IMR-90 (cell line): ENCODE measurements around the gene CFAP58.

Experiments
- BHLHE40 ChIP-seq: fragments of 150-350 bp; IDR thresholded peaks from 2 replicates; pipeline ENCODE4 v1.6.1; 2016; ENCODE audit warnings: mild to moderate bottlenecking, low read depth, low read length
- CHD1 ChIP-seq: IDR thresholded peaks from 2 replicates; pipeline ENCODE4 v1.6.1; 2012; ENCODE audit warnings: low read depth, low read length, improper control_type of control experiment
- ELK1 ChIP-seq: fragments of 150-350 bp; IDR thresholded peaks from 2 replicates; pipeline ENCODE4 v1.6.1; 2016; ENCODE audit warnings: low read depth, mild to moderate bottlenecking, low read length, moderate library complexity, borderline replicate concordance
- MXI1 ChIP-seq: IDR thresholded peaks from 2 replicates; pipeline ENCODE4 v1.6.1; 2012; ENCODE audit warnings: low read depth, mild to moderate bottlenecking, low read length, moderate library complexity, borderline replicate concordance
- NFE2L2 ChIP-seq: fragments of 150-350 bp; IDR thresholded peaks from 2 replicates; pipeline ENCODE4 v1.6.1; 2016; ENCODE audit warnings: low read depth, mild to moderate bottlenecking, low read length
- POLR2A ChIP-seq: IDR thresholded peaks from 2 replicates; pipeline ENCODE4 v1.6.1; 2012; ENCODE audit warnings: mild to moderate bottlenecking, low read depth, low read length
- RAD21 ChIP-seq: IDR thresholded peaks from 2 replicates; pipeline ENCODE4 v1.6.1; 2012; ENCODE audit warnings: low read length, improper control_type of control experiment
- RFX5 ChIP-seq: IDR thresholded peaks from 2 replicates; pipeline ENCODE4 v1.8.0; 2012; ENCODE audit warnings: low read depth, mild to moderate bottlenecking, low read length, moderate library complexity
- SMC3 ChIP-seq: fragments of 150-350 bp; IDR thresholded peaks from 2 replicates; pipeline ENCODE4 v1.6.1; 2016; ENCODE audit warnings: low read depth, mild to moderate bottlenecking, antibody characterized with exemption, low read length, moderate library complexity
- USF2 ChIP-seq: fragments of 150-350 bp; IDR thresholded peaks from 2 replicates; pipeline ENCODE4 v1.6.1; 2017; ENCODE audit warnings: mild to moderate bottlenecking, antibody characterized with exemption, low read length, low read depth
- TF ChIP-seq, protein P1 (sequence below): conservative IDR thresholded peaks from 2 replicates; pipeline ENCODE4 v1.5.1; 2012; ENCODE audit warnings: mild to moderate bottlenecking, low read depth, low read length, improper control_type of control experiment

- TF ChIP-seq, protein P1, sequence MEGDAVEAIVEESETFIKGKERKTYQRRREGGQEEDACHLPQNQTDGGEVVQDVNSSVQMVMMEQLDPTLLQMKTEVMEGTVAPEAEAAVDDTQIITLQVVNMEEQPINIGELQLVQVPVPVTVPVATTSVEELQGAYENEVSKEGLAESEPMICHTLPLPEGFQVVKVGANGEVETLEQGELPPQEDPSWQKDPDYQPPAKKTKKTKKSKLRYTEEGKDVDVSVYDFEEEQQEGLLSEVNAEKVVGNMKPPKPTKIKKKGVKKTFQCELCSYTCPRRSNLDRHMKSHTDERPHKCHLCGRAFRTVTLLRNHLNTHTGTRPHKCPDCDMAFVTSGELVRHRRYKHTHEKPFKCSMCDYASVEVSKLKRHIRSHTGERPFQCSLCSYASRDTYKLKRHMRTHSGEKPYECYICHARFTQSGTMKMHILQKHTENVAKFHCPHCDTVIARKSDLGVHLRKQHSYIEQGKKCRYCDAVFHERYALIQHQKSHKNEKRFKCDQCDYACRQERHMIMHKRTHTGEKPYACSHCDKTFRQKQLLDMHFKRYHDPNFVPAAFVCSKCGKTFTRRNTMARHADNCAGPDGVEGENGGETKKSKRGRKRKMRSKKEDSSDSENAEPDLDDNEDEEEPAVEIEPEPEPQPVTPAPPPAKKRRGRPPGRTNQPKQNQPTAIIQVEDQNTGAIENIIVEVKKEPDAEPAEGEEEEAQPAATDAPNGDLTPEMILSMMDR = no peak
- TF ChIP-seq POLR2A (no peak), SMC3 (no peak), CHD1 (no peak), BHLHE40 (no peak), MXI1 (no peak), RAD21 (no peak), ELK1 (no peak), NFE2L2 (no peak), RFX5 (no peak), USF2 (no peak)
Measured at GRCh38 chr10:104345515-104345914, 8.1 kb upstream of the CFAP58 start.
